H9 (cell line): Measurements from ENCODE around the gene CLEC16A. TPM values are rescaled to one million over a fixed set of nuclear protein-coding genes. Genes with fewer than 3 reads are reported as not detected.

Experiments
- DNase-seq: peaks from one replicate; pipeline ENCODE4 v3.0.0-alpha.2; 2017
- H2AFZ ChIP-seq: one replicate; pipeline ENCODE4 v1.6.1; 2013; ENCODE audit warnings: mild to moderate bottlenecking, low read length, control low read depth, moderate library complexity
- H2AK5ac ChIP-seq: 2 replicates; pipeline ENCODE4 v1.6.1; 2013; ENCODE audit warnings: low read length, control low read depth, mixed read lengths; ENCODE audit not compliant: insufficient read length
- H2BK120ac ChIP-seq: one replicate; pipeline ENCODE4 v1.6.1; 2013; ENCODE audit warnings: low read depth, mild to moderate bottlenecking, low read length, control low read depth, inconsistent platforms; ENCODE audit not compliant: poor library complexity, severe bottlenecking
- H2BK12ac ChIP-seq: 2 replicates; pipeline ENCODE4 v1.6.1; 2013; ENCODE audit warnings: low read length, control low read depth, mixed read lengths, low read depth; ENCODE audit not compliant: insufficient read length
- H2BK15ac ChIP-seq: 2 replicates; pipeline ENCODE4 v1.6.1; 2013; ENCODE audit warnings: low read depth, low read length, control low read depth
- H2BK20ac ChIP-seq: one replicate; pipeline ENCODE4 v1.6.1; 2013; ENCODE audit warnings: low read depth, mild to moderate bottlenecking, low read length, control low read depth, inconsistent platforms; ENCODE audit not compliant: poor library complexity, severe bottlenecking
- H2BK5ac ChIP-seq: 2 replicates; pipeline ENCODE4 v1.6.1; 2013; ENCODE audit warnings: low read length, control low read depth, mixed read lengths; ENCODE audit not compliant: insufficient read length
- H3K14ac ChIP-seq: 2 replicates; pipeline ENCODE4 v1.6.1; 2013; ENCODE audit warnings: low read length, control low read depth; ENCODE audit not compliant: insufficient read depth
- H3K18ac ChIP-seq: 2 replicates; pipeline ENCODE4 v1.6.1; 2013; ENCODE audit warnings: low read depth, mild to moderate bottlenecking, mixed read lengths, low read length, control low read depth; ENCODE audit not compliant: insufficient read length
- H3K23ac ChIP-seq: 2 replicates; pipeline ENCODE4 v1.6.1; 2013; ENCODE audit warnings: low read length, control low read depth, mixed read lengths, low read depth; ENCODE audit not compliant: insufficient read length
- H3K23me2 ChIP-seq: 2 replicates; pipeline ENCODE4 v1.6.1; 2013; ENCODE audit warnings: low read depth, mild to moderate bottlenecking, mixed read lengths, low read length, control low read depth; ENCODE audit not compliant: insufficient read length, poor library complexity, severe bottlenecking
- H3K27ac ChIP-seq: 2 replicates; pipeline ENCODE4 v1.5.1; 2013; ENCODE audit warnings: low read length, control low read depth, mixed read lengths, low read depth; ENCODE audit not compliant: insufficient read length
- H3K27me3 ChIP-seq: 2 replicates; pipeline ENCODE4 v1.6.1; 2013; ENCODE audit warnings: low read length, control low read depth, inconsistent platforms; ENCODE audit not compliant: insufficient read depth
- H3K4ac ChIP-seq: 2 replicates; pipeline ENCODE4 v1.6.1; 2013; ENCODE audit warnings: low read depth, mild to moderate bottlenecking, control low read depth, inconsistent platforms, low read length, moderate library complexity
- H3K4me1 ChIP-seq: 2 replicates; pipeline ENCODE4 v1.6.1; 2013; ENCODE audit warnings: low read length, control low read depth, inconsistent platforms; ENCODE audit not compliant: insufficient read depth
- H3K4me2 ChIP-seq: 2 replicates; pipeline ENCODE4 v1.6.1; 2013; ENCODE audit warnings: low read length, control low read depth, mixed read lengths; ENCODE audit not compliant: insufficient read length, insufficient read depth
- H3K56ac ChIP-seq: 2 replicates; pipeline ENCODE4 v1.6.1; 2013; ENCODE audit warnings: low read depth, mild to moderate bottlenecking, mixed read lengths, low read length, control low read depth; ENCODE audit not compliant: insufficient read length
- H3K79me1 ChIP-seq: 2 replicates; pipeline ENCODE4 v1.6.1; 2013; ENCODE audit warnings: low read depth, mild to moderate bottlenecking, moderate library complexity, low read length, control low read depth, inconsistent platforms; ENCODE audit not compliant: insufficient read depth, poor library complexity, severe bottlenecking
- H3K79me2 ChIP-seq: 2 replicates; pipeline ENCODE4 v1.6.1; 2013; ENCODE audit warnings: low read length, control low read depth, inconsistent platforms; ENCODE audit not compliant: insufficient read depth
- H3K9ac ChIP-seq: 2 replicates; pipeline ENCODE4 v1.6.1; 2013; ENCODE audit warnings: low read length, control low read depth, mixed read lengths; ENCODE audit not compliant: insufficient read length; ENCODE audit errors: extremely low read depth
- H3K9me3 ChIP-seq: one replicate; pipeline ENCODE4 v1.6.1; 2013; ENCODE audit warnings: low read depth, low read length, inconsistent platforms; ENCODE audit not compliant: control insufficient read depth
- H3T11ph ChIP-seq: one replicate; pipeline ENCODE4 v1.6.1; 2013; ENCODE audit warnings: mild to moderate bottlenecking, low read length, control low read depth, inconsistent platforms
- H4K20me1 ChIP-seq: one replicate; pipeline ENCODE4 v1.6.1; 2013; ENCODE audit not compliant: control insufficient read depth, insufficient read length, insufficient read depth
- H4K5ac ChIP-seq: 2 replicates; pipeline ENCODE4 v1.6.1; 2013; ENCODE audit warnings: low read depth, mild to moderate bottlenecking, mixed read lengths, low read length, control low read depth; ENCODE audit not compliant: insufficient read length
- H4K8ac ChIP-seq: replicated peaks from 2 replicates; pipeline ENCODE4 v1.6.1; 2013; ENCODE audit warnings: low read length, control low read depth, mixed read lengths, low read depth; ENCODE audit not compliant: insufficient read length
- H4K91ac ChIP-seq: 2 replicates; pipeline ENCODE4 v1.6.1; 2013; ENCODE audit warnings: low read depth, mild to moderate bottlenecking, moderate library complexity, mixed read lengths, low read length, control low read depth; ENCODE audit not compliant: insufficient read length
- H3K27ac Mint-ChIP-seq, 3 experiments: 2 replicates in 2 of 3; 3 replicates in 1 of 3; pipeline ENCODE4 v1.8.0; 2020 to 2021; ENCODE audit warnings: mixed read lengths in 3 of 3, mild to moderate bottlenecking in 1 of 3, moderate library complexity in 1 of 3
- H3K27me3 Mint-ChIP-seq: 2 replicates; pipeline ENCODE4 v1.8.0; 2021; ENCODE audit warnings: low read depth, mild to moderate bottlenecking, moderate library complexity, mixed read lengths
- H3K36me3 Mint-ChIP-seq, 3 experiments: 2 replicates in 2 of 3; 3 replicates in 1 of 3; pipeline ENCODE4 v1.8.0; 2020 to 2021; ENCODE audit warnings: low read depth in 3 of 3, mixed read lengths in 3 of 3; ENCODE audit not compliant: insufficient read depth in 1 of 3
- H3K4me1 Mint-ChIP-seq, 2 experiments: 2 replicates each; pipeline ENCODE4 v1.8.0; 2020; ENCODE audit warnings: mixed read lengths in 2 of 2
- H3K4me3 Mint-ChIP-seq, 2 experiments: 2 replicates in 1 of 2; 3 replicates in 1 of 2; pipeline ENCODE4 v1.8.0; 2020 to 2021; ENCODE audit warnings: mild to moderate bottlenecking in 2 of 2, mixed read lengths in 2 of 2, moderate library complexity in 1 of 2
- H3K9me3 Mint-ChIP-seq, 2 experiments: 2 replicates in 1 of 2; 3 replicates in 1 of 2; pipeline ENCODE4 v1.8.0; 2020; ENCODE audit warnings: mild to moderate bottlenecking in 2 of 2, mixed read lengths in 2 of 2, moderate library complexity in 1 of 2
- CTCF ChIP-seq: fragments of 200-600 bp; sonication (generic); conservative IDR thresholded peaks from 3 replicates; pipeline ENCODE4 v1.8.0; 2021; ENCODE audit warnings: antibody characterized with exemption, mild to moderate bottlenecking
- WGBS: extraction: QIAGEN DNeasy Blood & Tissue Kit; methylation state at CpG from one replicate; pipeline ENCODE4 v1.1.7; 2013; ENCODE audit warnings: missing lambda C conversion rate, low lambda C conversion rate, mixed read lengths; ENCODE audit not compliant: insufficient read length; ENCODE audit errors: extremely low coverage; 5-methylcytosine and 5-hydroxymethylcytosine counted together
- total RNA-seq: library from RNA; stranded (reverse); gene quantifications from 2 replicates; pipeline ENCODE4 v1.2.1, GENCODE V29; 2021

CLEC16A gene
- total RNA-seq, 1 experiment from 2014 or later: 15.2 TPM

GRCh38 chr16:11050536-11050935, 106.2 kb downstream of the CLEC16A start:
- Histone ChIP-seq H4K20me1 (no peaks in the 10 kb centered on the region), H3K4me2 (no peak overlapping the region), H3K27ac (no peak overlapping the region), H3K4me1 (no peaks in the 10 kb centered on the region), H2BK120ac (no peak overlapping the region), H2BK15ac (no peak overlapping the region), H3K79me1 (no peaks in the 10 kb centered on the region), H2AFZ (no peak overlapping the region), H3K56ac (no peak overlapping the region), H3K27me3 (no peaks in the 10 kb centered on the region), H2BK20ac (no peak overlapping the region), H3K18ac (no peak overlapping the region), H3K23me2 (no peaks in the 10 kb centered on the region), H4K8ac (no peak overlapping the region), H3K79me2 (no peaks in the 10 kb centered on the region), H3K23ac (no peak overlapping the region), H2BK12ac (no peak overlapping the region), H2BK5ac (no peak overlapping the region), H3K9me3 (no peaks in the 10 kb centered on the region), H4K91ac (no peak overlapping the region), H3T11ph (no peak overlapping the region), H3K4ac (no peak overlapping the region), H3K9ac (no peak overlapping the region), H2AK5ac (no peak overlapping the region), H4K5ac (no peak overlapping the region), H3K14ac (no peak overlapping the region)
- Mint-ChIP-seq H3K9me3 (no peaks in the 10 kb centered on the region), H3K27me3 (no peaks in the 10 kb centered on the region), H3K36me3 (peaks cover 0 to 9% (median 4%) of the 10 kb centered on the region in 3 experiments; a peak in 2 of 7 replicates), H3K4me1 (peaks cover 25 to 29% of the 10 kb centered on the region in 2 experiments), H3K27ac (peak overlapping the region in 1 of 3 experiments; percentile 54; a peak in 1 of 7 replicates), H3K4me3 (no peak overlapping the region)
- TF ChIP-seq CTCF: no peak
- no CpG with 5 or more reads among the region's 7 CpGs for WGBS
- DNase-seq: no peak
